GM23338 (cell line): ENCODE data around the gene SYNDIG1L. TPM values are rescaled to one million over a fixed set of nuclear protein-coding genes. Genes with fewer than 3 reads are reported as not detected.

Experiments
- ATAC-seq: fragments of 200-7000 bp; cut with Tn5 transposase; 3 replicates; pipeline ENCODE4 v1.9.1; 2020
- DNase-seq: peaks from one replicate; pipeline ENCODE4 v3.0.0-alpha.2; 2015; ENCODE audit warnings: low spot score
- H2AFZ ChIP-seq: fragments of 200-600 bp; sonication (generic); 2 replicates; pipeline ENCODE4 v1.8.0; 2016; ENCODE audit warnings: antibody characterized with exemption, mild to moderate bottlenecking, moderate library complexity
- H3F3A ChIP-seq: fragments of 200-600 bp; sonication (generic); replicated peaks from 2 replicates; pipeline ENCODE4 v1.8.0; 2017; ENCODE audit warnings: antibody characterized with exemption, mixed run types, low read depth
- H3K27ac ChIP-seq: fragments of 200-600 bp; sonication (generic); 2 replicates; pipeline ENCODE4 v1.6.1; 2016; ENCODE audit warnings: low read depth
- H3K27me3 ChIP-seq: fragments of 200-600 bp; sonication (generic); 2 replicates; pipeline ENCODE4 v1.8.0; 2016; ENCODE audit warnings: mild to moderate bottlenecking, mixed run types, moderate library complexity; ENCODE audit not compliant: insufficient read depth
- H3K36me3 ChIP-seq: fragments of 200-600 bp; sonication (generic); 2 replicates; pipeline ENCODE4 v1.8.0; 2016; ENCODE audit warnings: mild to moderate bottlenecking; ENCODE audit not compliant: insufficient read depth
- H3K4me1 ChIP-seq: fragments of 200-600 bp; sonication (generic); 2 replicates; pipeline ENCODE4 v1.8.0; 2016; ENCODE audit warnings: mild to moderate bottlenecking, moderate library complexity; ENCODE audit not compliant: insufficient read depth
- H3K4me2 ChIP-seq: fragments of 200-600 bp; sonication (generic); 2 replicates; pipeline ENCODE4 v1.7.1; 2017; ENCODE audit warnings: mixed run types
- H3K4me3 ChIP-seq: fragments of 200-600 bp; sonication (generic); 2 replicates; pipeline ENCODE4 v1.6.1; 2016; ENCODE audit warnings: mixed run types
- H3K79me2 ChIP-seq: fragments of 200-600 bp; sonication (generic); replicated peaks from 2 replicates; pipeline ENCODE4 v1.8.0; 2017; ENCODE audit warnings: mild to moderate bottlenecking; ENCODE audit not compliant: insufficient read depth
- H3K9me2 ChIP-seq: fragments of 200-600 bp; sonication (generic); 2 replicates; pipeline ENCODE4 v1.8.0; 2017; ENCODE audit not compliant: insufficient read depth
- H4K20me1 ChIP-seq: fragments of 200-600 bp; sonication (generic); replicated peaks from 2 replicates; pipeline ENCODE4 v1.8.0; 2017; ENCODE audit warnings: mild to moderate bottlenecking; ENCODE audit not compliant: insufficient read depth
- H3K27ac Mint-ChIP-seq: 2 replicates; pipeline ENCODE4 v1.8.0; 2020; ENCODE audit warnings: inconsistent platforms, mild to moderate bottlenecking, moderate library complexity, mixed read lengths
- H3K27me3 Mint-ChIP-seq: 3 replicates; pipeline ENCODE4 v1.8.0; 2022; ENCODE audit warnings: low read depth, mild to moderate bottlenecking, moderate library complexity, mixed read lengths, inconsistent platforms; ENCODE audit not compliant: insufficient read depth, poor library complexity
- H3K36me3 Mint-ChIP-seq: 3 replicates; pipeline ENCODE4 v1.8.0; 2021; ENCODE audit warnings: low read depth, mild to moderate bottlenecking, inconsistent platforms, moderate library complexity, mixed read lengths
- H3K4me1 Mint-ChIP-seq: 3 replicates; pipeline ENCODE4 v1.8.0; 2020; ENCODE audit warnings: mild to moderate bottlenecking, inconsistent platforms, mixed read lengths
- H3K4me3 Mint-ChIP-seq: 3 replicates; pipeline ENCODE4 v1.8.0; 2021; ENCODE audit warnings: moderate library complexity, mild to moderate bottlenecking, inconsistent platforms, mixed read lengths
- H3K9me3 Mint-ChIP-seq: 3 replicates; pipeline ENCODE4 v1.8.0; 2020; ENCODE audit warnings: moderate library complexity, mild to moderate bottlenecking, inconsistent platforms, mixed read lengths
- CREB1 ChIP-seq: fragments of 250-450 bp; sonication (Bioruptor Pico); IDR thresholded peaks from 2 replicates; pipeline ENCODE4 v1.5.0; 2020; ENCODE audit warnings: low read depth, mild to moderate bottlenecking, moderate library complexity
- CTCF ChIP-seq, 2 experiments: fragments of 200-600 bp in 1 of 2; sonication (generic) in 1 of 2; conservative IDR thresholded peaks; 2 replicates each; pipeline versions ENCODE4 v1.5.1 to v1.6.1; 2016 to 2017; ENCODE audit warnings: antibody characterized with exemption in 2 of 2, low read depth in 2 of 2, mild to moderate bottlenecking in 2 of 2, moderate library complexity in 1 of 2
- ETS1 ChIP-seq: IDR thresholded peaks from 2 replicates; pipeline ENCODE4 v1.6.1; 2016; ENCODE audit warnings: antibody characterized with exemption
- EZH2 ChIP-seq: fragments of 200-600 bp; sonication (generic); IDR thresholded peaks from one replicate; pipeline ENCODE4 v1.8.0; 2017; ENCODE audit warnings: antibody characterized with exemption, mild to moderate bottlenecking, low read depth; ENCODE audit not compliant: unreplicated experiment
- EZH2phosphoT487 ChIP-seq: fragments of 200-600 bp; sonication (generic); IDR thresholded peaks from one replicate; pipeline ENCODE4 v1.8.1; 2018; ENCODE audit warnings: antibody characterized with exemption; ENCODE audit not compliant: unreplicated experiment
- JUNB ChIP-seq: IDR thresholded peaks from one replicate; pipeline ENCODE4 v1.6.1; 2016; ENCODE audit warnings: antibody characterized with exemption; ENCODE audit not compliant: unreplicated experiment
- NANOG ChIP-seq: IDR thresholded peaks from 2 replicates; pipeline ENCODE4 v1.6.1; 2016; ENCODE audit warnings: antibody characterized with exemption, borderline replicate concordance
- POLR2AphosphoS5 ChIP-seq: IDR thresholded peaks from 2 replicates; pipeline ENCODE4 v1.6.1; 2016; ENCODE audit warnings: antibody characterized with exemption, low read depth
- REST ChIP-seq: IDR thresholded peaks from one replicate; pipeline ENCODE4 v1.6.1; 2018; ENCODE audit warnings: antibody characterized with exemption; ENCODE audit not compliant: unreplicated experiment
- STAT1 ChIP-seq: IDR thresholded peaks from one replicate; pipeline ENCODE4 v1.6.1; 2016; ENCODE audit warnings: antibody characterized with exemption; ENCODE audit not compliant: unreplicated experiment
- ZNF114 ChIP-seq: fragments of 250-450 bp; sonication (Bioruptor Pico); IDR thresholded peaks from 2 replicates; pipeline ENCODE4 v1.5.0; 2020; ENCODE audit warnings: mild to moderate bottlenecking, moderate library complexity
- ZNF331 ChIP-seq: fragments of 250-450 bp; sonication (Bioruptor Pico); IDR thresholded peaks from 2 replicates; pipeline ENCODE4 v1.5.0; 2020; ENCODE audit warnings: low read depth, mild to moderate bottlenecking, moderate library complexity
- ZNF462 ChIP-seq: fragments of 250-450 bp; sonication (Bioruptor Pico); IDR thresholded peaks from 2 replicates; pipeline ENCODE4 v1.5.0; 2020; ENCODE audit warnings: mild to moderate bottlenecking, moderate library complexity
- polyA plus RNA-seq: library from polyadenylated mRNA; unstranded; fragments of >200 nt; fragmentation: Nextera tagmentation; extraction: Ambion mirVana; gene quantifications from 2 replicates; pipeline ENCODE4 v1.2.1, GENCODE V29; 2016
- total RNA-seq: library from RNA; depleted of rRNA; stranded (reverse); fragments of >200 nt; shearing (Covaris generic); gene quantifications from 2 replicates; pipeline ENCODE4 v1.2.3, GENCODE V29; 2014

Gene SYNDIG1L
- total and polyA plus RNA-seq, 2 experiments from 2014 or later = 0.65 to 2.1 TPM

GRCh38 chr14:74382231-74382630 lies 43.8 kb downstream of the SYNDIG1L start:
- H3F3A ChIP-seq = no peaks in the 10 kb centered on the region
- H3K9me2 ChIP-seq = no peaks in the 10 kb centered on the region
- no peaks in the 10 kb centered on the region for H3K27me3 ChIP-seq
- DNase-seq (no peak), ATAC-seq (no peak)
- no peaks in the 10 kb centered on the region for H4K20me1 ChIP-seq
- H3K27ac ChIP-seq = no peak overlapping the region
- H3K4me3 ChIP-seq = no peak overlapping the region
- no peaks in the 10 kb centered on the region for H3K36me3 ChIP-seq
- Mint-ChIP-seq H3K36me3 (no peaks in the 10 kb centered on the region; the same call in 2 of the 3 replicates), H3K4me1 (no peaks in the 10 kb centered on the region), H3K4me3 (no peak overlapping the region), H3K9me3 (no peaks in the 10 kb centered on the region; the same call in 2 of the 3 replicates), H3K27ac (no peak overlapping the region), H3K27me3 (peaks cover 2% of the 10 kb centered on the region)
- no peak overlapping the region for H3K4me2 ChIP-seq
- H2AFZ ChIP-seq = no peak overlapping the region
- no peaks in the 10 kb centered on the region for H3K79me2 ChIP-seq
- TF ChIP-seq JUNB = no peak
- no peak for TF ChIP-seq STAT1
- no peak for TF ChIP-seq NANOG
- TF ChIP-seq CREB1 = no peak
- TF ChIP-seq POLR2AphosphoS5 = no peak
- TF ChIP-seq ZNF331 = no peak
- no peak for TF ChIP-seq ZNF462
- no peak for TF ChIP-seq EZH2
- TF ChIP-seq CTCF (conservative IDR thresholded peaks at IDR 0.05; ENCODE audit: low read depth in 2 of 2) = no peak
- no peak for TF ChIP-seq EZH2phosphoT487
- no peak for TF ChIP-seq REST
- no peak for TF ChIP-seq ZNF114 (CRISPR knock-in tag)
- no peak for TF ChIP-seq ETS1
- no peaks in the 10 kb centered on the region for H3K4me1 ChIP-seq
